Thoracic aorta endothelial cell (primary cell): Measurements from ENCODE around the gene KCNK18. TPM values are rescaled to one million over a fixed set of nuclear protein-coding genes. Genes with fewer than 3 reads are reported as not detected.

ENCODE experiments used
- small RNA-seq: library from RNA; depleted of rRNA; stranded (forward); fragments of <200 nt; gene quantifications from one replicate; pipeline ENCODE3, GENCODE V24; 2012
- total RNA-seq: library from RNA; depleted of rRNA; stranded (reverse); fragments of >200 nt; gene quantifications from 2 replicates; pipeline ENCODE4 v1.2.3, GENCODE V29; 2012

KCNK18 gene
- not detected in 2 replicates for total RNA-seq

GRCh38 chr10:117197189-117197588, at the start of gene KCNK18:
Gene KCNK18 (plus strand): TSS chr10:117197489. CDS start chr10:117197489, 0 bp downstream.

GRCh38 chr10:117240621-117241529, 43.6 kb downstream of the KCNK18 start, which contains the start of gene SLC18A2:
Gene SLC18A2 (plus strand): TSS chr10:117241114. CDS start chr10:117241694, 580 bp downstream.

Small RNA genes lying within 50 kb of the gene (small RNA-seq; reads per million reads assigned to genes)
- gene MIR3663 = 0.28 reads per million

Other genes with a start within 250 kb of the KCNK18 start
- 20.7 and 26.2 TPM in 2 replicates for gene SHTN1, start 192.3 kb upstream of the KCNK18 start, total RNA-seq
- gene VAX1, start 59.2 kb upstream of the KCNK18 start, total RNA-seq = not detected in 2 replicates
- under 0.01 TPM in 1 of 2 replicates, not detected in the other for gene SLC18A2, start 43.6 kb downstream of the KCNK18 start, total RNA-seq
- 35.0 and 40.7 TPM in 2 replicates for gene PDZD8, start 178.0 kb downstream of the KCNK18 start, total RNA-seq